Testis (tissue), 3 donors: Measurements from ENCODE around the gene NBPF8. TPM values are rescaled to one million over a fixed set of nuclear protein-coding genes. Genes with fewer than 3 reads are reported as not detected.
"Not testable (repeated sequence)": the region's sequence is repeated elsewhere in the genome, so short reads cannot be mapped to it uniquely, and the experiment has no call there.

Experiments
- DNase-seq: peaks from one replicate; pipeline ENCODE4 v3.0.0-alpha.2; 2019
- H3K27ac ChIP-seq, 2 donors: fragments of 200-600 bp; sonication (generic); one replicate each; pipeline ENCODE4 v1.5.1; 2019
- H3K27me3 ChIP-seq: fragments of 200-600 bp; sonication (generic); one replicate; pipeline ENCODE4 v1.5.1; 2019
- H3K36me3 ChIP-seq: fragments of 200-600 bp; sonication (generic); one replicate; pipeline ENCODE4 v1.5.1; 2017; ENCODE audit warnings: low read depth; ENCODE audit errors: missing control alignments
- H3K4me1 ChIP-seq: fragments of 200-600 bp; sonication (generic); one replicate; pipeline ENCODE4 v1.5.1; 2019
- H3K4me3 ChIP-seq, 2 donors: fragments of 200-600 bp; sonication (generic); one replicate each; pipeline ENCODE4 v1.5.1; 2017 to 2019
- H3K9me3 ChIP-seq: fragments of 200-600 bp; sonication (generic); one replicate; pipeline ENCODE4 v1.5.1; 2017
- WGBS, 2 donors: methylation state at CpG; one replicate each; pipeline ENCODE4 v1.1.5; 2018; 5-methylcytosine and 5-hydroxymethylcytosine counted together
- intact Hi-C: fragments of 100-400 bp; cut with DNase I; formaldehyde crosslinking; loops from one replicate; pipeline ENCODE4 v1.15.1; 2023; ENCODE audit warnings: low total_unique reads
- polyA plus RNA-seq: library from polyadenylated mRNA; stranded (reverse); fragments of 350-450 nt; fragmentation: Illumina TruSeq; extraction: RNeasy Lipid Tissue Mini Kit (QIAGEN cat#74804); gene quantifications from one replicate; pipeline ENCODE4 v1.2.3, GENCODE V29; 2014; ENCODE audit warnings: low read depth, low replicate concordance; ENCODE audit not compliant: insufficient read depth
- total RNA-seq, 2 donors: library from RNA; depleted of rRNA; stranded (reverse); fragments of >200 nt; gene quantifications; one replicate each; pipeline ENCODE4 v1.2.3, GENCODE V29; 2016

Gene NBPF8
- total and polyA plus RNA-seq, 3 donors from 2014 or later: 4.8 to 19.1 (median 18.7) TPM

DNA sequence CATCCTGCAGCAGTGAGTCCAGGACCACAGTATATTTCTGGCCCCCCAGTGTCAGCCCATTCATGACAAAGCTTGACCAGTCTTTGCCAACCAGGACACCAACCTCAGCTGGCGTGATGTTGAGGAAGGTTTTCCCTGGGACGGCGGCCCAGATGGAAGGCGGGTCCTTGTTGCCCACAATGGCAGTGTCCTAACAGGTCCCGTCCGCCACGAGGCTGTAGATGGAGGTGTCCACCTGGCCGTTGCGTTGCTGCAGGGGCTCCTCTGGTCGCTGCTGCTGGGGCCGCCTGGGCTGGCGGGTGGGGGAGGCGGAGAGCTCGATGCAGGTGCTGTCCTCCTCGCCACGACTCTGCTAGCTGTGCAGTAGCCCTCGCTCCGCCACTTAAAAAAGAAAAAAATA is 19.0 kb downstream of the NBPF8 start:
- H3K27ac ChIP-seq, H3K27me3 ChIP-seq, H3K9me3 ChIP-seq, H3K4me3 ChIP-seq, DNase-seq, H3K36me3 ChIP-seq, intact Hi-C loops, H3K4me1 ChIP-seq: not testable (repeated sequence)
- WGBS, 2 donors: 83 to 97% methylated on average over 11 to 18 of the region's 18 CpGs

DNA sequence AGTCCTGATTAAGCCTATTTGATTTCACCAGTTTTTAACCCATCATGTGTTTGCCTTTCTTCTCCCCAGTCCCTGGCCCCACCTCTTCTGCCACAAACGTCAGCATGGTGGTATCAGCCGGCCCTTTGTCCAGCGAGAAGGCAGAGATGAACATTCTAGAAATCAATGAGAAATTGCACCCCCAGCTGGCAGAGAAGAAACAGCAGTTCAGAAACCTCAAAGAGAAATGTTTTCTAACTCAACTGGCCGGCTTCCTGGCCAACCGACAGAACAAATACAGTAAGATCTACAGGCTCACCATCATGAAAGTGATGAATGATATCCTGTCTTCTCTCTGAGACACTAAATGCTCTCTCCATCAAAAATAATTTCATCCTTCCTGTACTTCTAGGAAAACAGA is 34.3 kb downstream of the NBPF8 start:
- H3K4me3 ChIP-seq, DNase-seq, H3K27ac ChIP-seq, H3K36me3 ChIP-seq, H3K27me3 ChIP-seq, intact Hi-C loops, H3K9me3 ChIP-seq, H3K4me1 ChIP-seq: not testable (repeated sequence)
- WGBS, 2 donors: 0 to 69% methylated on average over 1 to 2 of the region's 5 CpGs

Other genes with a start within 250 kb of the NBPF8 start
- 10 to 100 TPM; 26.9 to 30.6 TPM for gene SEC22B, start 238.5 kb upstream of the NBPF8 start, total RNA-seq
- gene SEC22B, start 238.5 kb upstream of the NBPF8 start, polyA plus RNA-seq: 19.2 TPM